Measurements from ENCODE around the gene PRPH. TPM values are rescaled to one million over a fixed set of nuclear protein-coding genes. Genes with fewer than 3 reads are reported as not detected.

The PRPH gene
- total and polyA plus RNA-seq, 9 of the 15 experiments (the other 6 are each of a cell fraction or from before 2014, with no cell fraction given) = 0.27 to 1.9 (median 1.3) TPM; not detected in 1

- TF ChIP-seq ZNF740 (CRISPR knock-in tag; IDR thresholded peaks at IDR 0.05) = no peak
- TF ChIP-seq ZNF740 (tag; IDR thresholded peaks at IDR 0.05) = no peak
- TF ChIP-seq FOXO4 (CRISPR knock-in tag; IDR thresholded peaks at IDR 0.05) = no peak
- no peak for TF ChIP-seq MLX (CRISPR knock-in tag; conservative IDR thresholded peaks at IDR 0.05)
- TF ChIP-seq FOXP1 (CRISPR knock-in tag; IDR thresholded peaks at IDR 0.05) = no peak
- no peak for TF ChIP-seq THRA (IDR thresholded peaks at IDR 0.05)
- TF ChIP-seq RBFOX2 (IDR thresholded peaks at IDR 0.05; ENCODE audit: low read depth, low read length) = peak; percentile 59
- TF ChIP-seq HINFP (tag; conservative IDR thresholded peaks at IDR 0.05; ENCODE audit: low read depth) = no peak
- TF ChIP-seq FOXK1 (CRISPR knock-in tag; IDR thresholded peaks at IDR 0.05; ENCODE audit: borderline replicate concordance) = no peak
- no peak for TF ChIP-seq RERE (CRISPR knock-in tag; IDR thresholded peaks at IDR 0.05; ENCODE audit: borderline replicate concordance)
- TF ChIP-seq ETS1 (conservative IDR thresholded peaks at IDR 0.05; ENCODE audit: control insufficient read depth, low read depth, low read length) = no peak
Observed at GRCh38 chr12:49272790-49273725, 21.9 kb upstream of the PRPH start (continued).

Data from K562 (cell line).